Epithelial cell of esophagus (primary cell): ENCODE measurements around the gene FLVCR2.

ENCODE experiments used
- DNase-seq: peaks from one replicate; pipeline ENCODE4 v3.0.0; 2010; ENCODE audit warnings: low read depth
- H3K4me3 ChIP-seq: 2 replicates; pipeline ENCODE4 v1.5.1; 2011; ENCODE audit warnings: mild to moderate bottlenecking, low read length, control low read depth
- TF ChIP-seq, protein P1 (sequence below): IDR thresholded peaks from 2 replicates; pipeline ENCODE4 v1.5.1; 2011; ENCODE audit warnings: low read depth, mild to moderate bottlenecking, low read length, control low read depth, inconsistent platforms; ENCODE audit not compliant: insufficient read depth; ENCODE audit errors: missing control alignments

The FLVCR2 gene

GRCh38 chr14:75697386-75697785 lies 119.0 kb downstream of the FLVCR2 start:
- DNase-seq, result no peak
- no peak overlapping the region for H3K4me3 ChIP-seq
- TF ChIP-seq, protein P1, sequence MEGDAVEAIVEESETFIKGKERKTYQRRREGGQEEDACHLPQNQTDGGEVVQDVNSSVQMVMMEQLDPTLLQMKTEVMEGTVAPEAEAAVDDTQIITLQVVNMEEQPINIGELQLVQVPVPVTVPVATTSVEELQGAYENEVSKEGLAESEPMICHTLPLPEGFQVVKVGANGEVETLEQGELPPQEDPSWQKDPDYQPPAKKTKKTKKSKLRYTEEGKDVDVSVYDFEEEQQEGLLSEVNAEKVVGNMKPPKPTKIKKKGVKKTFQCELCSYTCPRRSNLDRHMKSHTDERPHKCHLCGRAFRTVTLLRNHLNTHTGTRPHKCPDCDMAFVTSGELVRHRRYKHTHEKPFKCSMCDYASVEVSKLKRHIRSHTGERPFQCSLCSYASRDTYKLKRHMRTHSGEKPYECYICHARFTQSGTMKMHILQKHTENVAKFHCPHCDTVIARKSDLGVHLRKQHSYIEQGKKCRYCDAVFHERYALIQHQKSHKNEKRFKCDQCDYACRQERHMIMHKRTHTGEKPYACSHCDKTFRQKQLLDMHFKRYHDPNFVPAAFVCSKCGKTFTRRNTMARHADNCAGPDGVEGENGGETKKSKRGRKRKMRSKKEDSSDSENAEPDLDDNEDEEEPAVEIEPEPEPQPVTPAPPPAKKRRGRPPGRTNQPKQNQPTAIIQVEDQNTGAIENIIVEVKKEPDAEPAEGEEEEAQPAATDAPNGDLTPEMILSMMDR, result no peak
